Parathyroid adenoma (tissue), 2 donors: ENCODE results near the gene CDH8.

Experiments used
- H2AFZ ChIP-seq: fragments of 300-600 bp; sonication (generic); one replicate; pipeline ENCODE4 v1.7.0; 2017; ENCODE audit warnings: antibody characterized with exemption, mild to moderate bottlenecking
- H3K27ac ChIP-seq: fragments of 300-600 bp; sonication (generic); one replicate; pipeline ENCODE4 v1.7.0; 2017
- H3K27me3 ChIP-seq: fragments of 300-600 bp; sonication (generic); one replicate; pipeline ENCODE4 v1.7.0; 2017; ENCODE audit warnings: low read length; ENCODE audit not compliant: control insufficient read depth, insufficient read depth
- H3K36me3 ChIP-seq: fragments of 300-600 bp; sonication (generic); one replicate; pipeline ENCODE4 v1.7.0; 2017; ENCODE audit warnings: low read length; ENCODE audit not compliant: control insufficient read depth, insufficient read depth
- H3K4me1 ChIP-seq: fragments of 300-600 bp; sonication (generic); one replicate; pipeline ENCODE4 v1.7.0; 2017; ENCODE audit warnings: control low read depth
- H3K4me2 ChIP-seq: fragments of 300-600 bp; sonication (generic); one replicate; pipeline ENCODE4 v1.7.0; 2017; ENCODE audit warnings: low read length
- H3K4me3 ChIP-seq: fragments of 300-600 bp; sonication (generic); one replicate; pipeline ENCODE4 v1.7.0; 2017; ENCODE audit warnings: low read depth, low read length
- H3K79me2 ChIP-seq: fragments of 300-600 bp; sonication (generic); one replicate; pipeline ENCODE4 v1.7.0; 2017; ENCODE audit warnings: control low read depth
- H3K9ac ChIP-seq: fragments of 300-600 bp; sonication (generic); one replicate; pipeline ENCODE4 v1.7.0; 2017; ENCODE audit warnings: mild to moderate bottlenecking
- H3K9me3 ChIP-seq: fragments of 300-600 bp; sonication (generic); one replicate; pipeline ENCODE4 v1.7.0; 2017; ENCODE audit warnings: low read length; ENCODE audit not compliant: control insufficient read depth
- CTCF ChIP-seq: fragments of 300-600 bp; sonication (generic); IDR thresholded peaks from one replicate; pipeline ENCODE4 v1.7.0; 2017; ENCODE audit warnings: antibody characterized with exemption, mild to moderate bottlenecking
- donor health status: primary hyperparathyroidism.

Gene CDH8

GRCh38 chr16:62068747-62069146, 32.5 kb upstream of the CDH8 start:
- no peak overlapping the region for H3K27ac ChIP-seq
- no peak overlapping the region for H3K9ac ChIP-seq
- no peaks in the 10 kb centered on the region for H3K9me3 ChIP-seq
- no peak for TF ChIP-seq CTCF
- H3K27me3 ChIP-seq = no peaks in the 10 kb centered on the region
- no peak overlapping the region for H2AFZ ChIP-seq
- no peak overlapping the region for H3K4me3 ChIP-seq
- no peaks in the 10 kb centered on the region for H3K4me1 ChIP-seq
- H3K36me3 ChIP-seq = no peaks in the 10 kb centered on the region
- no peak overlapping the region for H3K4me2 ChIP-seq
- no peaks in the 10 kb centered on the region for H3K79me2 ChIP-seq

- no peak overlapping the region for H3K4me2 ChIP-seq
- H2AFZ ChIP-seq = no peak overlapping the region
- no peak overlapping the region for H3K9ac ChIP-seq
- no peaks in the 10 kb centered on the region for H3K36me3 ChIP-seq
- H3K9me3 ChIP-seq = no peaks in the 10 kb centered on the region
- no peak overlapping the region for H3K4me3 ChIP-seq
- H3K4me1 ChIP-seq = no peaks in the 10 kb centered on the region
- no peaks in the 10 kb centered on the region for H3K79me2 ChIP-seq
- H3K27ac ChIP-seq = no peak overlapping the region
- H3K27me3 ChIP-seq = no peaks in the 10 kb centered on the region
- TF ChIP-seq CTCF = no peak
Measured at GRCh38 chr16:62067981-62068380, 31.7 kb upstream of the CDH8 start.

- Histone ChIP-seq H3K36me3 (no peaks in the 10 kb centered on the region), H3K79me2 (no peaks in the 10 kb centered on the region), H2AFZ (no peak overlapping the region), H3K4me3 (no peak overlapping the region), H3K27me3 (no peaks in the 10 kb centered on the region), H3K4me1 (no peaks in the 10 kb centered on the region), H3K9ac (no peak overlapping the region), H3K27ac (no peak overlapping the region), H3K4me2 (no peak overlapping the region), H3K9me3 (no peaks in the 10 kb centered on the region)
- no peak for TF ChIP-seq CTCF
Measured at GRCh38 chr16:62067182-62067581, 30.9 kb upstream of the CDH8 start.

GRCh38 chr16:62066747-62067146, 30.5 kb upstream of the CDH8 start:
- no peaks in the 10 kb centered on the region for H3K36me3 ChIP-seq
- no peak overlapping the region for H3K27ac ChIP-seq
- H3K79me2 ChIP-seq = no peaks in the 10 kb centered on the region
- no peaks in the 10 kb centered on the region for H3K4me1 ChIP-seq
- no peak overlapping the region for H3K9ac ChIP-seq
- no peaks in the 10 kb centered on the region for H3K9me3 ChIP-seq
- TF ChIP-seq CTCF = no peak
- H2AFZ ChIP-seq = no peak overlapping the region
- H3K4me2 ChIP-seq = no peak overlapping the region
- H3K27me3 ChIP-seq = no peaks in the 10 kb centered on the region
- no peak overlapping the region for H3K4me3 ChIP-seq

- no peaks in the 10 kb centered on the region for H3K9me3 ChIP-seq
- no peaks in the 10 kb centered on the region for H3K27me3 ChIP-seq
- no peak overlapping the region for H3K4me2 ChIP-seq
- H3K4me3 ChIP-seq = no peak overlapping the region
- no peak for TF ChIP-seq CTCF
- no peaks in the 10 kb centered on the region for H3K36me3 ChIP-seq
- no peak overlapping the region for H2AFZ ChIP-seq
- H3K27ac ChIP-seq = no peak overlapping the region
- H3K9ac ChIP-seq = no peak overlapping the region
- no peaks in the 10 kb centered on the region for H3K79me2 ChIP-seq
- H3K4me1 ChIP-seq = no peaks in the 10 kb centered on the region
Measured at GRCh38 chr16:62064173-62064572, 27.9 kb upstream of the CDH8 start.
